WTC11 (cell line): Measurements from ENCODE around the gene TRIM9. TPM values are rescaled to one million over a fixed set of nuclear protein-coding genes. Genes with fewer than 3 reads are reported as not detected.

Experiments
- ATAC-seq: fragments of 200-7000 bp; cut with Tn5 transposase; 2 replicates; pipeline ENCODE4 v1.10.0; 2021; ENCODE audit warnings: mild to moderate bottlenecking, moderate library complexity
- CTCF ChIA-PET: fragments of 300-600 bp; sonication (Branson Sonifier 250); formaldehyde crosslinking; loops from one replicate; lab custom pipeline; 2021; ENCODE audit warnings: antibody characterized with exemption; lab: Charles Lee
- POLR2A ChIA-PET: fragments of 350-600 bp; sonication (Branson Sonifier 250); formaldehyde crosslinking; loops from one replicate; lab custom pipeline; 2021; ENCODE audit warnings: antibody characterized with exemption; lab: Charles Lee
- DNase-seq: peaks from one replicate; pipeline ENCODE4 v3.0.0; 2021; ENCODE audit warnings: low spot score
- H3K27ac Mint-ChIP-seq: 2 replicates; pipeline ENCODE4 v1.8.0; 2021; ENCODE audit warnings: mixed read lengths
- H3K27me3 Mint-ChIP-seq: 2 replicates; pipeline ENCODE4 v1.8.0; 2021; ENCODE audit warnings: low read depth, mild to moderate bottlenecking, moderate library complexity, mixed read lengths
- H3K36me3 Mint-ChIP-seq: 2 replicates; pipeline ENCODE4 v1.8.0; 2021; ENCODE audit warnings: mixed read lengths
- H3K4me1 Mint-ChIP-seq: 2 replicates; pipeline ENCODE4 v1.8.0; 2022; ENCODE audit warnings: mixed read lengths
- H3K4me3 Mint-ChIP-seq: 2 replicates; pipeline ENCODE4 v1.8.0; 2021; ENCODE audit warnings: mild to moderate bottlenecking, moderate library complexity, mixed read lengths
- H3K9me3 Mint-ChIP-seq: 2 replicates; pipeline ENCODE4 v1.8.0; 2021; ENCODE audit warnings: mixed read lengths
- AFF4 ChIP-seq: sonication (generic); formaldehyde crosslinking; IDR thresholded peaks from 2 replicates; pipeline ENCODE4 v1.8.1; 2023; ENCODE audit warnings: mild to moderate bottlenecking, missing genetic modification reagents, borderline replicate concordance
- CDX4 ChIP-seq: fragments of 250-450 bp; sonication (Bioruptor Pico); IDR thresholded peaks from 2 replicates; pipeline ENCODE4 v1.9.0; 2021; ENCODE audit warnings: moderate library complexity, mild to moderate bottlenecking, inconsistent platforms, borderline replicate concordance
- E2F1 ChIP-seq: sonication (generic); formaldehyde crosslinking; IDR thresholded peaks from 2 replicates; pipeline ENCODE4 v1.8.0; 2022; ENCODE audit warnings: mild to moderate bottlenecking, missing genetic modification reagents
- E2F5 ChIP-seq: sonication (generic); formaldehyde crosslinking; IDR thresholded peaks from 2 replicates; pipeline ENCODE4 v1.8.1; 2022; ENCODE audit warnings: mild to moderate bottlenecking, moderate library complexity, missing genetic modification reagents
- GRHL2 ChIP-seq: fragments of 250-450 bp; sonication (Bioruptor Pico); IDR thresholded peaks from 2 replicates; pipeline ENCODE4 v1.8.0; 2022; ENCODE audit warnings: mild to moderate bottlenecking, moderate library complexity; ENCODE audit not compliant: insufficient replicate concordance, severe bottlenecking
- GTF2I ChIP-seq: fragments of 250-450 bp; sonication (Bioruptor Pico); conservative IDR thresholded peaks from 2 replicates; pipeline ENCODE4 v1.4.0; 2021; ENCODE audit warnings: mild to moderate bottlenecking
- HMGA2 ChIP-seq: fragments of 250-450 bp; sonication (Bioruptor Pico); IDR thresholded peaks from 2 replicates; pipeline ENCODE4 v1.4.0; 2021; ENCODE audit warnings: mild to moderate bottlenecking, moderate library complexity
- JAZF1 ChIP-seq: fragments of 250-450 bp; sonication (Bioruptor Pico); IDR thresholded peaks from 2 replicates; pipeline ENCODE4 v1.9.0; 2021; ENCODE audit warnings: moderate library complexity, mild to moderate bottlenecking, inconsistent platforms
- JUN ChIP-seq: sonication (generic); formaldehyde crosslinking; IDR thresholded peaks from 2 replicates; pipeline ENCODE4 v1.8.0; 2023; ENCODE audit warnings: mild to moderate bottlenecking, missing genetic modification reagents
- KAT7 ChIP-seq: sonication (generic); formaldehyde crosslinking; IDR thresholded peaks from 2 replicates; pipeline ENCODE4 v1.8.1; 2023; ENCODE audit warnings: missing genetic modification reagents, mild to moderate bottlenecking, borderline replicate concordance
- MAX ChIP-seq: sonication (generic); formaldehyde crosslinking; IDR thresholded peaks from 2 replicates; pipeline ENCODE4 v1.8.0; 2022; ENCODE audit warnings: mild to moderate bottlenecking, missing genetic modification reagents
- NFATC4 ChIP-seq: fragments of 250-450 bp; sonication (Bioruptor Pico); IDR thresholded peaks from 2 replicates; pipeline ENCODE4 v1.9.0; 2021; ENCODE audit warnings: mild to moderate bottlenecking
- NR1H2 ChIP-seq: sonication (generic); formaldehyde crosslinking; IDR thresholded peaks from 2 replicates; pipeline ENCODE4 v1.9.0; 2021; ENCODE audit warnings: mild to moderate bottlenecking, moderate library complexity, missing genetic modification reagents
- NR2C2 ChIP-seq: sonication (generic); formaldehyde crosslinking; IDR thresholded peaks from 2 replicates; pipeline ENCODE4 v1.8.0; 2022; ENCODE audit warnings: mild to moderate bottlenecking, missing genetic modification reagents
- NR3C1 ChIP-seq: sonication (generic); formaldehyde crosslinking; conservative IDR thresholded peaks from 2 replicates; pipeline ENCODE4 v1.8.1; 2023; ENCODE audit warnings: low read depth, mild to moderate bottlenecking, missing genetic modification reagents
- SOX15 ChIP-seq: fragments of 250-450 bp; sonication (Bioruptor Pico); IDR thresholded peaks from 2 replicates; pipeline ENCODE4 v1.9.0; 2021; ENCODE audit warnings: mild to moderate bottlenecking
- TEAD4 ChIP-seq: sonication (generic); formaldehyde crosslinking; IDR thresholded peaks from 2 replicates; pipeline ENCODE4 v1.8.0; 2022; ENCODE audit warnings: mild to moderate bottlenecking, missing genetic modification reagents
- ZBTB21 ChIP-seq: sonication (generic); formaldehyde crosslinking; IDR thresholded peaks from 2 replicates; pipeline ENCODE4 v1.8.1; 2023; ENCODE audit warnings: mild to moderate bottlenecking, missing genetic modification reagents, borderline replicate concordance
- ZNF263 ChIP-seq: sonication (generic); formaldehyde crosslinking; IDR thresholded peaks from 2 replicates; pipeline ENCODE4 v1.8.1; 2022; ENCODE audit warnings: low read depth, mild to moderate bottlenecking, moderate library complexity, missing genetic modification reagents
- ZNF281 ChIP-seq: sonication (generic); formaldehyde crosslinking; IDR thresholded peaks from 2 replicates; pipeline ENCODE4 v1.8.0; 2023; ENCODE audit warnings: mild to moderate bottlenecking, missing genetic modification reagents
- ZNF317 ChIP-seq: sonication (generic); formaldehyde crosslinking; IDR thresholded peaks from 2 replicates; pipeline ENCODE4 v1.8.1; 2023; ENCODE audit warnings: low read depth, mild to moderate bottlenecking, moderate library complexity, missing genetic modification reagents, borderline replicate concordance
- ZSCAN18 ChIP-seq: fragments of 250-450 bp; sonication (Bioruptor Pico); IDR thresholded peaks from 2 replicates; pipeline ENCODE4 v2.1.2; 2022; ENCODE audit warnings: mild to moderate bottlenecking, moderate library complexity
- total RNA-seq: library from RNA; stranded (reverse); gene quantifications from 3 replicates; pipeline ENCODE4 v1.2.3, GENCODE V29; 2021

Gene TRIM9
- total RNA-seq, 1 experiment from 2014 or later, result 4.0 TPM

GRCh38 chr14:51104467-51104866 lies 9.6 kb upstream of the TRIM9 start:
- Mint-ChIP-seq H3K27me3 (peaks cover 4% of the 10 kb centered on the region), H3K27ac (peak overlapping the region; percentile 57)
- DNase-seq, result no peak
- ATAC-seq, result peak; percentile 70
- CTCF ChIA-PET, result interaction anchor here (1.2 to 2.1 kb wide), 3 partner anchors 10 to 244 kb away, joined by 3 to 19 read pairs (median 9); partner anchors contain the start of gene TRIM9
- TF ChIP-seq AFF4 (CRISPR knock-in tag), result no peak
- no peak for TF ChIP-seq ZBTB21 (CRISPR knock-in tag)
- no peak for TF ChIP-seq E2F1 (CRISPR knock-in tag)
- no peak for TF ChIP-seq E2F5 (CRISPR knock-in tag)
- TF ChIP-seq JAZF1 (CRISPR knock-in tag), result no peak
- TF ChIP-seq, all 79 proteins: peak for 0
- POLR2A ChIA-PET, result interaction anchor here (0.7 to 1.0 kb wide), 5 partner anchors 10 to 235 kb away, joined by 3 to 5 read pairs (median 3); partner anchors contain the start of gene TRIM9
- Mint-ChIP-seq H3K4me1 (peaks cover 18% of the 10 kb centered on the region), H3K9me3 (no peaks in the 10 kb centered on the region), H3K36me3 (no peaks in the 10 kb centered on the region), H3K4me3 (no peak overlapping the region)

- no peaks in the 10 kb centered on the region for H3K9me3 Mint-ChIP-seq
- ATAC-seq (no peak), DNase-seq (no peak)
- ChIA-PET POLR2A (no interaction called here), CTCF (no interaction called here)
- peaks cover 19% of the 10 kb centered on the region for H3K4me1 Mint-ChIP-seq
- peaks cover 56% of the 10 kb centered on the region for H3K27me3 Mint-ChIP-seq
- H3K4me3 Mint-ChIP-seq, result no peak overlapping the region
- TF ChIP-seq ZSCAN18 (CRISPR knock-in tag), result no peak
- TF ChIP-seq GRHL2 (CRISPR knock-in tag), result no peak
- no peak for TF ChIP-seq NR3C1
- no peak for TF ChIP-seq SOX15 (CRISPR knock-in tag)
- TF ChIP-seq NR1H2, result no peak
- no peaks in the 10 kb centered on the region for H3K36me3 Mint-ChIP-seq
- no peak overlapping the region for H3K27ac Mint-ChIP-seq
Measured at GRCh38 chr14:51097287-51097686, 2.4 kb upstream of the TRIM9 start.

GRCh38 chr14:51096870-51097269 lies 2.0 kb upstream of the TRIM9 start:
- CTCF ChIA-PET, result no interaction called here
- H3K27ac Mint-ChIP-seq, result no peak overlapping the region
- no peaks in the 10 kb centered on the region for H3K9me3 Mint-ChIP-seq
- H3K27me3 Mint-ChIP-seq, result peaks cover 60% of the 10 kb centered on the region
- POLR2A ChIA-PET, result interaction anchor here (1.1 kb wide), 1 partner anchor 115 kb away, joined by 3 read pairs; no protein-coding TSS in a partner anchor
- H3K4me1 Mint-ChIP-seq, result peaks cover 19% of the 10 kb centered on the region
- DNase-seq, result no peak
- H3K4me3 Mint-ChIP-seq, result no peak overlapping the region
- no peaks in the 10 kb centered on the region for H3K36me3 Mint-ChIP-seq
- no peak for ATAC-seq
- TF ChIP-seq ZNF263 (CRISPR knock-in tag) (no peak), TEAD4 (CRISPR knock-in tag) (no peak), JUN (no peak), NR2C2 (no peak), CDX4 (CRISPR knock-in tag) (no peak), ZNF281 (CRISPR knock-in tag) (no peak), KAT7 (CRISPR knock-in tag) (no peak), GTF2I (no peak), HMGA2 (CRISPR knock-in tag) (no peak), NFATC4 (no peak), MAX (CRISPR knock-in tag) (no peak), ZNF317 (CRISPR knock-in tag) (no peak)
